ENCODE measurements around the gene PRAMEF18. TPM values are rescaled to one million over a fixed set of nuclear protein-coding genes. Genes with fewer than 3 reads are reported as not detected.
"Not testable (repeated sequence)": the region's sequence is repeated elsewhere in the genome, so short reads cannot be mapped to it uniquely, and the experiment has no call there.

The PRAMEF18 gene, protein sequence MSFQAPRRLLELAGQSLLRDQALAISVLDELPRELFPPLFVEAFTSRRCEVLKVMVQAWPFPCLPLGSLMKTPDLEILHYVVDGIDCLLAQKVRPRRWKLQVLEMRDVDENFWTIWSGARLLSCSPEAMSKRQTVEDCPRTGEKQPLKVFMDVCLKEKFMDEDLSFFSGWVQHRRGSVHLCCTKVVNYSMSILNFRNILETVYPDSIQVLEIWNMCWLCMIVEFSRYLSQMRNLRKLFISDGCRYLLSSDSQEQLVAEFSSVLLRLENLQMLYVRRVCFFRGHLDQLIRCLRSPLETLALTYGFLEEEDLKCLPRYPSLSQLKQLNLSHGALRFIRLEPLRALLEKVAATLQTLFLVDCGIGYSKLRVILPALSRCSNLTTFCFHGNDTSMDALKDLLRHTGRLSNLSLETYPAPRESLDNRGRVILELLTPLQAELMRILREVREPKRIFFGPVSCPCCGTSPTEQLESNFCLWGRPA
- not detected for total RNA-seq (ENCODE audit: unreplicated experiment)
- long read RNA-seq: 0 reads

DNA sequence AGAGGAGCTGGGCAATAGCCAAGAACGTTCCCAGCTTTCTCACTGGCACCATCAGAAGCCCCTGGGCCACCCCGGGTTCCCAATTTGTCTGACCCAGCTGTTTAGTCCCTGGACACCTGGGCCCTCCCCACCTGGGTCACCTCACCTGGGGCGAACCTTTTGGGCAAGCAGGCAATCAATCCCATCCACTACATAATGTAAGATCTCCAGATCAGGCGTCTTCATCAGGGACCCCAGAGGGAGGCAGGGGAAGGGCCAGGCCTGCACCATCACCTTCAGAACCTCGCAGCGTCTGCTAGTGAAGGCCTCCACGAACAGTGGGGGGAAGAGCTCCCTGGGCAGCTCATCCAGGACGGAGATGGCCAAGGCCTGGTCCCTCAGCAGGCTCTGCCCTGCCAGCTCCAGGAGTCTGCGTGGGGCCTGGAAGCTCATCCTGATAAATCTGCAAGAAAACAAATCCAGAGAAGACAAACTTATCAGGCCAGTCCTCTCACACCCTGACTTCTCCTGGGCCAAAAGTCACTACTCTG lies at the start of gene PRAMEF18:
Gene PRAMEF18, minus strand, starts transcription at position 480 of the 530 bp plus-strand sequence. Its CDS starts 48 bp downstream, at position 432.
- H3K4me1 Mint-ChIP-seq (ENCODE audit: low read depth, unreplicated experiment); H3K4me3 Mint-ChIP-seq (ENCODE audit: unreplicated experiment); DNase-seq; H3K27me3 Mint-ChIP-seq (ENCODE audit: unreplicated experiment); H3K27ac Mint-ChIP-seq (ENCODE audit: unreplicated experiment): not testable (repeated sequence)
- Mint-ChIP-seq H3K36me3 (ENCODE audit: unreplicated experiment) (peaks cover 14% of the 10 kb centered on the region), H3K9me3 (ENCODE audit: unreplicated experiment) (peaks cover 23% of the 10 kb centered on the region)

DNA sequence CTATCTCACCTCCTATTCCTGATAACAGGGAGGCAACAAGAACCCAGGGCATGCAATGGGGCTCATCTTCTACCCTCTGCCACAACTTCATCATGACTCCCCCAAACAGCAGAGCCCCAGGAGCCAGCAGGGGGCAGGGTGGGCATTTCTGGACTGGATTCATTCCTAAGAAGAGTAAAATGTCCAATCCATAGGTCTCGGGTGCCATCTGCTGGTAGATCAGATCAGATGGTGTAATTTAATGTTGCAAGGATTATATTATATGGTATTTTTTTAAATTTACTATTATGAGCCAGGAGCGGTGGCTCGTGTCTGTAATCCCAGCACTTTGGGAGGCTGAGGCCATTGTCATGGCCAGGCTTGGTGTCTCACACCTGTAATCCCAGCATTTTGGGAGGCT lies 39.2 kb upstream of the PRAMEF18 start:
- not testable (repeated sequence) for H3K4me3 Mint-ChIP-seq (ENCODE audit: unreplicated experiment); H3K27ac Mint-ChIP-seq (ENCODE audit: unreplicated experiment); H3K36me3 Mint-ChIP-seq (ENCODE audit: unreplicated experiment); DNase-seq; H3K9me3 Mint-ChIP-seq (ENCODE audit: unreplicated experiment); H3K27me3 Mint-ChIP-seq (ENCODE audit: unreplicated experiment); H3K4me1 Mint-ChIP-seq (ENCODE audit: low read depth, unreplicated experiment)

GRCh38 chr1:13253898-13254297 lies 27.9 kb upstream of the PRAMEF18 start, which contains the start of gene PRAMEF5:
PRAMEF5 (plus strand) TSS chr1:13254198; CDS start chr1:13259269, 5,071 bp downstream.
- not testable (repeated sequence) for H3K27me3 Mint-ChIP-seq (ENCODE audit: unreplicated experiment); H3K4me3 Mint-ChIP-seq (ENCODE audit: unreplicated experiment); DNase-seq; H3K27ac Mint-ChIP-seq (ENCODE audit: unreplicated experiment); H3K36me3 Mint-ChIP-seq (ENCODE audit: unreplicated experiment); H3K9me3 Mint-ChIP-seq (ENCODE audit: unreplicated experiment); H3K4me1 Mint-ChIP-seq (ENCODE audit: low read depth, unreplicated experiment)

DNA sequence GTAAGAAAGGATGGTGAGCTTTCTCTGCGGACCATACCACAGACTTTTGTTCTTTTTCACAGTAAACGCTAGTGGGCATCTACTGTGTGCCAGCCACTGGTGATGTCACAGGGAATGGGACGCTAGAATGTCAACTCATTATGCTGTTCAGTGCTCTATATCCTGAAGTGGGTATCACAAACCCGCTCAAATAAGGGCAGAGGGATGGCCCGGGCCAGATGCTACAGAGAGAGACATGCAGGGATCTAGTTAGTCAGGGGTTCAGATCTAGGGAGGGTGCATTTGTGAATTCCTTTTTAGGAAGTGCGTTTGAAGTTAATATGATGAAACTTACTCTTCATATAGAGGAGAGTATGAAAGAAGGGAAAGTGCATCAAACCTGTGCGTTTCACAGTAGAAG lies 21.2 kb upstream of the PRAMEF18 start:
- H3K4me3 Mint-ChIP-seq (ENCODE audit: unreplicated experiment); H3K4me1 Mint-ChIP-seq (ENCODE audit: low read depth, unreplicated experiment); H3K27ac Mint-ChIP-seq (ENCODE audit: unreplicated experiment); H3K27me3 Mint-ChIP-seq (ENCODE audit: unreplicated experiment); DNase-seq: not testable (repeated sequence)
- Mint-ChIP-seq H3K36me3 (ENCODE audit: unreplicated experiment) (peaks cover 11% of the 10 kb centered on the region), H3K9me3 (ENCODE audit: unreplicated experiment) (peaks cover 19% of the 10 kb centered on the region)

- Mint-ChIP-seq H3K36me3 (ENCODE audit: unreplicated experiment) (peaks cover 11% of the 10 kb centered on the region), H3K9me3 (ENCODE audit: unreplicated experiment) (peaks cover 19% of the 10 kb centered on the region)
- H3K4me3 Mint-ChIP-seq (ENCODE audit: unreplicated experiment); H3K27me3 Mint-ChIP-seq (ENCODE audit: unreplicated experiment); DNase-seq; H3K27ac Mint-ChIP-seq (ENCODE audit: unreplicated experiment); H3K4me1 Mint-ChIP-seq (ENCODE audit: low read depth, unreplicated experiment): not testable (repeated sequence)
These were observed 20.6 kb upstream of the PRAMEF18 start for GRCh38 chr1:13246554-13246871.

DNA sequence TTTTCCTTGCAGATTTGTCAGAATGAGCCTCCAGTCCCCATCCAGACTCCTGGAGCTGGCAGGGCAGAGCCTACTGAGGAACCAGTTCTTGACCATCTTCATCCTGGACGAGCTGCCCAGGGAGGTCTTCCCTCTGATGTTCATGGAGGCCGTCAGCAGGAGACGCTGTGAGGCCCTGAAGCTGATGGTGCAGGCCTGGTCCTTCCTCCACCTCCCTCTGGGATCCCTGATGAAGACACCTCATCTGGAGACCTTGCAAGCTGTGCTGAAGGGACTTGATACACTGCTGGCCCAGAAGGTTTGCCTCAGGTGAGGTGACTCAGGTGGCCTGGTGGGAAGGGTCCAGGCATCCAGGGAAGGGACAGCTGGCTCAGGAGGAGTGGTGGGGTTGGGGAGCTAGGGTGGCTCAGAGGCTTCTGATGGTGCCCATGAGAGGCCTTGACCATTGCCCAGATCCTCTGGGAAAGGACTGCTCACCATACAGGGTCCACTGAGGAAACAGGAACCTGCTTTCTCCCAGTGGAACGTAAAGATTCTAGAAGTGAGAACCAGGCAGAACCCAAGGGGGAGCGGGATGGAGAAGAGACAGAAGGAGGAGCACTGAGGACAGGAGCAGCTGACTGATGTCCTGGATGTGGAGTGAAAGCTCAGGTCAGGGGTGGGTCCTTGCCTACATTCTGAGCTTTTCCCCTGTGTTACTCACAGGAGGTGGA lies 20.0 kb upstream of the PRAMEF18 start:
- not testable (repeated sequence) for H3K27ac Mint-ChIP-seq (ENCODE audit: unreplicated experiment); H3K4me1 Mint-ChIP-seq (ENCODE audit: low read depth, unreplicated experiment); H3K27me3 Mint-ChIP-seq (ENCODE audit: unreplicated experiment); H3K4me3 Mint-ChIP-seq (ENCODE audit: unreplicated experiment); DNase-seq
- H3K9me3 Mint-ChIP-seq (ENCODE audit: unreplicated experiment): peaks cover 21% of the 10 kb centered on the region
- H3K36me3 Mint-ChIP-seq (ENCODE audit: unreplicated experiment): peaks cover 11% of the 10 kb centered on the region

GRCh38 chr1:13243536-13244263 lies 17.7 kb upstream of the PRAMEF18 start:
- Mint-ChIP-seq H3K9me3 (ENCODE audit: unreplicated experiment) (peaks cover 22% of the 10 kb centered on the region), H3K36me3 (ENCODE audit: unreplicated experiment) (peaks cover 11% of the 10 kb centered on the region)
- not testable (repeated sequence) for H3K27me3 Mint-ChIP-seq (ENCODE audit: unreplicated experiment); DNase-seq; H3K27ac Mint-ChIP-seq (ENCODE audit: unreplicated experiment); H3K4me3 Mint-ChIP-seq (ENCODE audit: unreplicated experiment); H3K4me1 Mint-ChIP-seq (ENCODE audit: low read depth, unreplicated experiment)

- not testable (repeated sequence) for H3K27me3 Mint-ChIP-seq (ENCODE audit: unreplicated experiment); DNase-seq; H3K36me3 Mint-ChIP-seq (ENCODE audit: unreplicated experiment); H3K4me3 Mint-ChIP-seq (ENCODE audit: unreplicated experiment); H3K4me1 Mint-ChIP-seq (ENCODE audit: low read depth, unreplicated experiment); H3K27ac Mint-ChIP-seq (ENCODE audit: unreplicated experiment)
- peaks cover 16% of the 10 kb centered on the region for H3K9me3 Mint-ChIP-seq (ENCODE audit: unreplicated experiment)
These were observed 13.7 kb upstream of the PRAMEF18 start for GRCh38 chr1:13239633-13240032.

GRCh38 chr1:13237572-13237971 lies 11.6 kb upstream of the PRAMEF18 start:
- peaks cover 26% of the 10 kb centered on the region for H3K9me3 Mint-ChIP-seq (ENCODE audit: unreplicated experiment)
- H3K4me3 Mint-ChIP-seq (ENCODE audit: unreplicated experiment); H3K4me1 Mint-ChIP-seq (ENCODE audit: low read depth, unreplicated experiment); H3K27ac Mint-ChIP-seq (ENCODE audit: unreplicated experiment); DNase-seq; H3K36me3 Mint-ChIP-seq (ENCODE audit: unreplicated experiment); H3K27me3 Mint-ChIP-seq (ENCODE audit: unreplicated experiment): not testable (repeated sequence)

DNA sequence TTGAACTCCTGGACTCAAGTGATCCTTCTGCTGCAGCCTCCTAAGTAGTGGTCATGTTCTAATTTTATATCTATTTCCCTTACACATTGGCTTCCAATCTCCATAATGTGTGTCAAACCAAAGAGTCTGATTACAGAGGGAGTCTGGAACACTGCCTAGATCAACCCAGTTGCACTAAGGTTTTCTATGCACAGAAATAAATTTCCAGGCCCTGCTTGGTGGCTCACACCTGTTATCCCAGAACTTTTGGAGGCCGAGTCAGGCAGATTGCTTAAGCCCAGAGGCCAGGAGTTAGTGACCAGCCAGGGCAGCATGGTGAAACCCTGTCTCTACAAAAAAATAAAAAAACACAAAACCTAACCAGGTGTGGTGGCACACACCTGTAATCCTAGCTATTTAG lies 8.1 kb upstream of the PRAMEF18 start:
- H3K4me3 Mint-ChIP-seq (ENCODE audit: unreplicated experiment); H3K36me3 Mint-ChIP-seq (ENCODE audit: unreplicated experiment); H3K4me1 Mint-ChIP-seq (ENCODE audit: low read depth, unreplicated experiment); H3K27ac Mint-ChIP-seq (ENCODE audit: unreplicated experiment); H3K27me3 Mint-ChIP-seq (ENCODE audit: unreplicated experiment); DNase-seq: not testable (repeated sequence)
- peaks cover 36% of the 10 kb centered on the region for H3K9me3 Mint-ChIP-seq (ENCODE audit: unreplicated experiment)

DNA sequence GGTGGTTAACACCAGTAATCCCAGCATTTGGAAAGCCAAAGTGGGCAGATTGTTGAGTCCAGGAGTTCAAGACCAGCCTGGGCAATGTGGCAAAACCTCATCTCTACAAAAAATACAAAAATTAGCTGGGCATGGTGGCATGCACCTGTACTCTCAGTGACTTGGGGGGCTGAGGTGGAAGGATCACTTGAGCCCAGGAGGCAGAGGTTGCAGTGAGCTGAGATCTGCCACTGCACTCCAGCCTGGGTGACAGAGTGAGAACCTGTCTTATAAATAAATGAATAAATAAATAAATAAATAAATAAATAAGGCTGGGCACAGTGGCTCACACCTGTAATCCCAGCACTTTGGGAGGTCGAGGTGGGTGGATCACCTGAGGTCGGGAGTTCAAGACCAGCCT lies 6.1 kb upstream of the PRAMEF18 start:
- H3K9me3 Mint-ChIP-seq (ENCODE audit: unreplicated experiment): peaks cover 29% of the 10 kb centered on the region
- not testable (repeated sequence) for H3K27ac Mint-ChIP-seq (ENCODE audit: unreplicated experiment); DNase-seq; H3K4me1 Mint-ChIP-seq (ENCODE audit: low read depth, unreplicated experiment); H3K27me3 Mint-ChIP-seq (ENCODE audit: unreplicated experiment); H3K36me3 Mint-ChIP-seq (ENCODE audit: unreplicated experiment); H3K4me3 Mint-ChIP-seq (ENCODE audit: unreplicated experiment)

All from glutamatergic neuron (in vitro differentiated cells).